Vagina (tissue), 2 donors: ENCODE results near the gene SEC23IP.
A peak's percentile ranks its signal among the peaks of the same experiment; 100 is the strongest.

Experiments
- POLR2A ChIP-seq, 2 donors: fragments of 450-650 bp; IDR thresholded peaks; one replicate each; pipeline ENCODE4 v1.6.1; 2017; ENCODE audit warnings: antibody characterized with exemption in 2 of 2, mild to moderate bottlenecking in 2 of 2, moderate library complexity in 2 of 2
- TF ChIP-seq, protein P1 (sequence below), 3 experiments: fragments of 450-650 bp in 2 of 3; fragments of 200-600 bp in 1 of 3; sonication (generic) in 1 of 3; IDR thresholded peaks; one replicate each; pipeline ENCODE4 v1.5.1; 2017 to 2019; ENCODE audit warnings: antibody characterized with exemption in 3 of 3, mild to moderate bottlenecking in 2 of 3, moderate library complexity in 2 of 3

DNA sequence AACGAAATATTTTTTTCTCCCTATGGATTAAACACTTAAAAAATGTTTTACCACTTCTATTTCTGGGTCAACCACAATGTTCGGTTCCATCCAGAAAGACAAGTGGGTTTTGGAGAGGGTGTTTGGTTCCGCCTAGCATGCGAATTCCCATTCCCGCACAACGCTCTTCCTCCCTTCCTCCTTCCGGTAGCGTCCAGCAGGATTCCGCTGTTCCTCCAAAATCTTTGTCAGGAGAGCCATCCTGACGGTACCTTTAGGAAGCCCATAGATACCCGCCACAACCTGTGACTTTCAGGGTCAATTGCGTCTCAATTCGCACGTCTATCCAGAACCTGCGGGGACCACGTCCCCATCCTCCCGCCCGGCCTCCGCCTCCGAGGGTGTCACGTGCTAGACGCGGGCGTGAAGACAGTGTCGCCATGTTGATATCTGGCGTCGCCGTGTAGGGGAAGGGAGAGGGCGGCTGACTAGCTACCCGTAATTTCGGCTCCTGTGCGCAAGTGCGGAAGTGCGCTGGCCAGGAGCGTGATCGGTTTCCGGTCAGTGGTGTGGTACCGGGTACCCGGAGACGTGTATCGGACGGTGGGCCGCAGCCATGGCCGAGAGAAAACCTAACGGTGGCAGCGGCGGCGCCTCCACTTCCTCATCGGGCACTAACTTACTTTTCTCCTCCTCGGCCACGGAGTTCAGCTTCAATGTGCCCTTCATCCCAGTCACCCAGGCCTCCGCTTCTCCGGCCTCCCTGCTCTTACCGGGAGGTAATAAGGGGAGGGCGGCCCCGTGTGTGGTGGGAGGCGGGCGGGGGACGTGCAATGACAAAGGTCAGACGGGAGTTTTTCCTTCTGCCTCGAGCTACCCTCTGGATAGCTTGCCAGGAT is at the start of gene SEC23IP:
- TF ChIP-seq POLR2A (IDR thresholded peaks at IDR 0.05) = peak in 1 of 2 donors; percentile 31
- TF ChIP-seq, protein P1, sequence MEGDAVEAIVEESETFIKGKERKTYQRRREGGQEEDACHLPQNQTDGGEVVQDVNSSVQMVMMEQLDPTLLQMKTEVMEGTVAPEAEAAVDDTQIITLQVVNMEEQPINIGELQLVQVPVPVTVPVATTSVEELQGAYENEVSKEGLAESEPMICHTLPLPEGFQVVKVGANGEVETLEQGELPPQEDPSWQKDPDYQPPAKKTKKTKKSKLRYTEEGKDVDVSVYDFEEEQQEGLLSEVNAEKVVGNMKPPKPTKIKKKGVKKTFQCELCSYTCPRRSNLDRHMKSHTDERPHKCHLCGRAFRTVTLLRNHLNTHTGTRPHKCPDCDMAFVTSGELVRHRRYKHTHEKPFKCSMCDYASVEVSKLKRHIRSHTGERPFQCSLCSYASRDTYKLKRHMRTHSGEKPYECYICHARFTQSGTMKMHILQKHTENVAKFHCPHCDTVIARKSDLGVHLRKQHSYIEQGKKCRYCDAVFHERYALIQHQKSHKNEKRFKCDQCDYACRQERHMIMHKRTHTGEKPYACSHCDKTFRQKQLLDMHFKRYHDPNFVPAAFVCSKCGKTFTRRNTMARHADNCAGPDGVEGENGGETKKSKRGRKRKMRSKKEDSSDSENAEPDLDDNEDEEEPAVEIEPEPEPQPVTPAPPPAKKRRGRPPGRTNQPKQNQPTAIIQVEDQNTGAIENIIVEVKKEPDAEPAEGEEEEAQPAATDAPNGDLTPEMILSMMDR (IDR thresholded peaks at IDR 0.05) = peak in 1 of 3 experiments; percentile 4
